NOMO-1 treated with DMSO at 0.1 percent for 48 hours (cell line): Measurements from ENCODE around the gene ANO6.
A peak's percentile ranks its signal among the peaks of the same experiment; 100 is the strongest.
"Not testable (repeated sequence)": the region's sequence is repeated elsewhere in the genome, so short reads cannot be mapped to it uniquely, and the experiment has no call there.

ENCODE experiments used
- DNase-seq: peaks from one replicate; lab custom pipeline; 2025; ENCODE audit not compliant: unreplicated experiment; lab: John Stamatoyannopoulos, UW

Gene ANO6

DNA sequence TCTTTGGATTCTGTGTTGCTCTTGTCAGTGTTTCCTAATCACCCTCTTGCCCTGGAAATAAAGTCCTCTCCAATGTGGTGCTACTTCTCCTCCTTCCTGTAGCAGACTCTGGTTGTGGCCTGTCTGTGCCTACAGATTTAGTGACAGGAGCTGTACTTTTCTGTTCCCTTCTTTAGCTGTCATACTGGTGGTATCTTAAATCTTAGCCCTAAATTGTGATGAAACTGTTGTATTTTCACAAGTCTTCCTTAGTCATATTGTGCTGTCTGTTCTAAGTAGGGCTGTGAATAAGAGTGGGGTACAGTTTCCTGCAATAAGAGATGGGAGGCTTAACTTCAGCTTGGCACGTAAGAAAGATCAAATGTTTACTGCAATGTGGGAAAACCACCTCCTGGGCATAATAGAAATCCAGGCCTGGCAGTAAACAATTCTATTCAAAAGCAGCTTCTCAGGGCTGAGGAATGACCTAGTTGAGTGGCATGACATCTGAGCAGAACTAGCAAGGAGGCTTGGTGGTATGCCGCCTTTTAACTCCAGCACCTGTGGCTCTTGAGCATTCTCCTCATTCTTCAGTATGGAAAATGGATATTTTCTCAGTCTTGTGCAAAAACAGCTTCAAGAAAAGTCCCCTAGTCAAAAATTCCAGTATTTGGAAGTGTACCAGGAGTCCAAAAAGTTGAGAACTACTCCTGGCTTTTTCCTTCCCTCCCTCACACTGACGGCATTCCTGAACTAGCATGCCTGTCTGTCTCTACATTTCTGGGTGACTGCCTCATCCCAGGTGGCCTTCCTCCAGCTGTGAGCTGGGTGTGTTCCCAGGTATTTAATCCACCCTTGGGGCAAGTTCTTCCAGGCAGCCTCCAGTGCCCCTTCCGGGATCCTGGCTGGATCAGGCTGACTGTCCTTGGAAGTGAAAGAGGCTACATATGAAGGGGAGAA lies 19.5 kb downstream of the ANO6 start:
- DNase-seq, result peak; percentile 55

DNA sequence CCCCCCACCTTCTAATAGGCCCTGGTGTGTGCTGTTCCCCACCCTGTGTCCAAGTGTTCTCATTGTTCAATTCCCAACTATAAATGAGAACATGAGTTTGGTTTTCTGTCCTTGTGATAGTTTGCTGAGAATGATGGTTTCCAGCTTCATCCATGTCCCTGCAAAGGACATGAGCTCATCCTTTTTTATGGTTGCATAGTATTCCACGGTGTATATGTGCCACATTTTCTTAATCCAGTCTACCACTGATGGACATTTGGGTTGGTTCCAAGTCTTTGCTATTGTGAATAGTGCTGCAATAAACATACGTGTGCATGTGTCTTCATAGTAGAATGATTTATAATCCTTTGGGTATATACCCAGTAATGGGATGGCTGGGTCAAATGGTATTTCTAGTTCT lies 20.5 kb downstream of the ANO6 start:
- not testable (repeated sequence) for DNase-seq

DNA sequence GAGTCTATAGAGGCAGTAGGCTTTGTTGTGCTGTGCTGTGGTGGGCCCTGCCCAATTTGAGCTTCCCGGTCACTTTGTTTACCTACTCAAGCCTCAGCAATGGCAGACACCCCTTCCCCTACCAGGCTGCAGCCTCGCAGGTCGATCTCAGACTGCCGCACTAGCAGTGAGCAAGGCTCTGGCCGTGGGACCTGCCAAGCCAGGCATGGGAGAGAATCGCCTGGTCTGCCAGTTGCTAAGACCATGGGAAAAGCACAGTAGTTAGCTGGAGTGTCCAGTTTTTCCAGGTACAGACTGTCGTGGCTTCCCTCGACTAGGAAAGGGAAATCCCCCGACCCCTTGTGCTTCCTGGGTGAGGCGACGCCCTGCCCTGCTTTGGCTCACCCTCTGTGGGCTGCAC lies 26.3 kb downstream of the ANO6 start:
- DNase-seq, result no peak

DNA sequence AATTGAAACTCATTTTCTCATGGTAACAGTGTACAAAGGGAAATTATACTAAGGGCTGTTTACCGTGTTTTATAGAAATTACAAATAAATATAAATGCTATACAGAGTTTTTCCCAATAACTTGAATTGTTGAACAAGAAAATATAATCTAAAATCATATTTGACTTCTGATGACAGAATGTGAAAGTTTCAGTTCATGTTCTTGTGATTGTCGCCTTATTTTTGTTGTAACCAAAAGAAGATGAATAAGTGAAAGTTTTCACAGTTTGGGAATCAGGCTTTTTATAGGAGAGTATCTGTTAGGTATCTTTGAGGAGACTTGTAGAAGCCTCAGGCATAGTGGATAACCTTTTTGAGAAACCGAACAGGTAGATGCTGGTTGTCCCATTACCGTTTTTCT lies 28.1 kb downstream of the ANO6 start:
- DNase-seq, result no peak

DNA sequence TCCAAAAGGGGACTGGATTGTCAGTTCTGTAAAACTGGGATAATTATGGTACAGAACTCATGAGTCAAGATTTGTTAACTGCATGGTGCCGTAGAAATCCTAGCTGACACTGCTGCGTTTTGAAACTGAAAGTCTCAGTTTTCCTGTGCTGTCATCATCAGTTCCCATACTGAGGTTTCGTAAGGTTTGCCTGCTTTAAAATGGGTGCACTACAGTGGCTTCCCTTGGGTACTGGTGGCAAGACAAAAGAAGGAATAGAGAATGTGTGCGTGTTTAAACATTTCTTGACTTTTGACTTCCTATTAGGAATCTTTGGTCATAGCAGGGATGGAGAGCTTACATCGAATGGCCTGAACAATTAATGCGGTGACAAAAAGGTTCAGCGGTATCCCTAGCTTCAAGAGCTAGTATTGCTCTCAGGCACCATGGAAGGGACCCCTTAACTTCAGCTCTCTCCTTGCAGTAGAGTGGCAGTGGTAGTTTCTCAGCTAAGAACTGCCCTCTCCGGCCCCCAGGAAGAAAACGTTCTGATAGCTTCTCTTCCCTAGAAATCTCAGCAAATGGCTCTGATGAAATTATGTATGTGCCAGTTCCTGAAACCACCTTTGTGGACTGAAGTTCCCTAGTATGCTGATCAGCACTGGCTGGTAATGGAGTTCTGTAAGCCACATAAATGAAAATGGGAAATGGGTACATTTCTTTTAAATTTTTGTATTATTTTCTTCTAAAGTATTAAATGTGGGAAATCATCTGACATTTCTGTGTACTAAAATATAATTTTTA lies 28.9 kb downstream of the ANO6 start:
- peak; percentile 82 for DNase-seq

DNA sequence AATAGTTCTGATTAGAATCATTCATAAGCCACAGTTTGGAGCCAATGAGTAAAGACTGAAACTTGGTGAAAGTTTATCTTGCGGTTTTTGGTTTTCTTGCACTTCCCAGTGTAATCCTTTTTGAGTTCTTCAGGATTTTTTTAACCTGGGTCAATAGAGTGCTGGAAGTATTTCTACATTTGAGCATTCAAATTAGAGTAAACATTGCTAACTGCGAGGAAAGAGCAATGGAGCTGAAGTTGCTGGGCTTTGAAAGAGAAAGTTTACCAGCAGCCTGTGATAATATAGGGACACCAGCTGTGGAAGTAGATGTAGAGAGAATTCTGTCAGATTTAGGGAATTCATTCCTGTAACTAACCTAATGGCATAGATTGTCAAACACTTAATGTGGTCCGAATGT lies 30.3 kb downstream of the ANO6 start:
- DNase-seq, result no peak

DNA sequence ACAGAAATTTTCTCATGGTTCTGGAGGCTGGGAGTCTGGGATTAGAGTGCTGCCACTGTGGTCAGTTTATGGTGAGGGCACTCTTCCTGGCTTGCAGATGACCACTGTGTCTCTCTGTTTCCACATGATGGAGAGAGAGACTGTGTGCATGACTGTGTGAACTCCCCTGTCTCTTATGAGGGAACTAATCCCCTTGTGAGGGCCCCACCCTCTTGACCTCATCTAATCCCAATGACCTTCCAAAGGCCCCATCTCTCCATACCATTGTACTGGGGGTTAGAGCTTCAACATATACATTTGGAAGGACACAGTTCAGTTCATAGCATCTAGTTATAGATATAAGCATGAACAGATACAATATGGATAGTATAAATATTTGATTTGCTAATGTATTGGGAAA lies 31.7 kb downstream of the ANO6 start:
- DNase-seq, result no peak

DNA sequence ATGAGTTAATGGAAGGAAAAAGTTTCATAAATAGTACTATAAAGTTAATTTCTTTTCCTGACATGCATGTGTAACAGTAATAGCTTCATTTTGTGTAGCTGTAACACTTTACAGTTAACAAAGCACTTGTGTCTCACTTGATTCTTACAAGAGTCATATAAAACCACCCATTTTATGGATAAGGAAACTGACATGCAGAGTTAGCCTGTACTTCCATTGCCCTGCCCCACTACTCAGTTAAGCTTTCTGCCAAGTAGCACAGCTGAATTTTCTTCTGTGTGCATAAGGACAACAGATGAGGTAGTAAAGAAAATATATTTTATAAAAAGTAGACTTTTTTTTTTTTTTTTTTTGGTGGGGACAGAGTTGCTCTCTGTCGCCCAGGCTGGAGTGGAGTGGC lies 32.2 kb downstream of the ANO6 start:
- DNase-seq, result no peak

DNA sequence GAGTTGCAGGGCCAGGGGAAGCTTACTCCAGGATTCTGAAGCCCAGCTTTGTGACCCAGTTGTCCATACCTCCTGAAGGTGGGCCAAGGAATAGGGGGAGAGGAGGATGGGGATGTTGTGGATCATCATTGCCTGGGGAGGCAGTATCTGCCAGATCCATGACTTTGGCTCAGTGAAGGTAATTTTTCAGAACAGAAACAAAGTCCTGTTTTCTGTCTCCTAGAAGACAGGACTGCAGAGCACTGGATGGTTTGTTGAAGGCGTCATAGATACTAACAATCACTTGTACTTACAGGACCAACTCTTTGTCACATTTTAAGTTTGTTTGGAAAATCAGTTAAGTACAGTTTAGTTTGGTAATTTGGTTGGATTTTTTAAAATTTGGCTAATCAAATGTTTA lies 38.4 kb downstream of the ANO6 start:
- no peak for DNase-seq

DNA sequence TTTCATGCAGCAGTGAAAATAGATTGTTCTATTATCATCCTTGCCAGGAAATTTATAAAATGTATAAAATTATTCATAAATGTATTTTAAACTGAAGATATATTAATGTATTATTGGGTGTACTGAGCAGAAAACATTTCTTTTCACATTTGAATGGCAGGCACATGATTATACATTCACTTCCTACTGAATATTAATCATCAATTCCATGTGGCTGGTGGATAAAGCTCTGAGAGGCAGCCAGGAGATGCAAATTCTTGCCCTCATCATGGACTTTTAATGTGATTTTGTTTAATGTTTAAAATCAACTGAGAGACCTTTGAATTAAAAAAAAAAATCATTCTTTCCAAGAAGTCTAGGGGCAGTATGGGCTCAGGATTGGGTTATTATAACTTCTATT lies 40.8 kb downstream of the ANO6 start:
- DNase-seq, result no peak

DNA sequence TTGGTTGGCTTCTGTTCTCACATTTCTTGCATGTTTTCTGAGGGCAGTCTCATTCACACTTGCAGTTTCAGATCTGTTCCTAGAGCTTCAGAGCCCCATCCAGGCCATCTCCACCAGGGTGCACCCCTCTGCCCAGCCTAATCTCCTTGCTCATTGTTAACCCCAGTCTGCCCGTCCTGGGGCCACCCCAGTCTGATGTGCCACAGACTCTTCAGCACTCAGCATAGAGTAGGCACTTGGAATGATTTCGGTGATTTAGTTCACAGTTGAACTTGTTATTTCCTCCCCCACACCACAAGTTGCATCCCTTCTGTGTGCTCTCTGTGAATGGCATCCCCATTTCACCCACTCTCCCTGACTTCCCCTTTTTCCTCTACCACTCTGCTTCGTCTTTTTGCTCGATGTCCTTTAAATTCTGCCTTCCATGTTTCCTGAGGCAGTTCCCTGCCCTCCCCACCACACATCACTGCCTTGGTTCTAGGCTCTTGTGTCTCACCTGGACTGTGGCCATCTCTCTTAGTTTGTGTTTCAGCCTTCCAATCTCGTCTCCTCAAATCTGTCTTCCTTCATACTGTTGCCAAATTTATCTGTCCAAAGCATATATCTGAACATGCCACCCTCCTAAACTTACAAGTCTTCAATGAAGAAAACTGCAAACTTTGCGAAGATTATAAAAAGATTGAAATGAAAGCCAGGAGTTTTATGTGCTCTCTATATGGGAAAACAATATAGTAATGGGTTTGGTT lies 41.5 kb downstream of the ANO6 start:
- peak; percentile 76 for DNase-seq

DNA sequence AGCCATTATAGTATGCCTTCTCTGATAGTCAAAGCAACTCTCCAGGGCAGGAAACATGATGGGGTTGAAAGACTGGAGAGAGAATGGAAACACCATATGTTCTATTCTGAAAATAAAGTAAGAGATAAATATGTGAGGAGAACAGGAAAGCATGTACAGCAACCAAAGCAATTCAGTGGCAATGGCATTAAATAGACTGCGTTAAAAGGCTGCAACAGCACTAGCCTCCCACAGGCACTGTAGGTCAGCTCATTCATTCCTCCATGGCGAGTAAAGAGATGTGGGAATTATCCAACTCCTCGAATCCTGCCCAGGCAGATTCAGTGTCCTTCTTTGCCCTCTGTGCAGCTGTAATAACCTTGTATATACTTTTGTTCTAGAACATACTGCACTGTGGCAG lies 43.8 kb downstream of the ANO6 start:
- no peak for DNase-seq

DNA sequence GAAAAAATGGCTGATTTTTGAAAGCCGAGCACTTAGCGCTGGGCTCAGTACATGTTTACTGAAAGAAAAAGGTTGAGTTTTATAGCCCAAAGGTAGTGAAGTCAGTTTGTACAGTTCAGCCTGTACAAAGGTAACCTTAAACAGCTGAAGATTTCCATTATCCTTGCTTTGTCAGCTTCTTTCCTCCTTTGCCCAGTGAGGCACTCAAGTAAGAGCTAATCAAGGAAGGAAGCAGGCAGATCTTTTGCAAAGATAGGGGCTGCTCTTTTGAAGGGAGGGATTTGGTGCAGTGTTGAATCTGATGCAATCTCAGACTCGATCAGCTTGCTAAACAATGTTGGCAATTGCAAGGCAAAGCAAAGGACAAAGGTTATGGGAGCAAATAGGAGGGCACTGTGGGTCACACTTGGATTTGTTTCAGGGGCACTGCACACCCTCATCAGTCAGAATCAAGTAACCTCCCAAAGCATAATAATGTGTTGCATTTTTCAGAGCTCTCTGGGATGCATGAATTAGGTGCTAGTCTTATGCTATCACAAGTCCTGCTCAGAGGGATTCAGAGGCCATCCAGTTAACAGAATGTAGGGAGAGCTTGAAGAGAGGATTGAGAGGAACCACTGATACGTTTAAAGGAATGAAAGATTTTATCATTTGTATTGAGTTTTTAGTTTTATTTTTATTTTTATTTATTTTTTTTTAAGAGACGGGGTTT lies 44.4 kb downstream of the ANO6 start:
- peak; percentile 12 for DNase-seq

DNA sequence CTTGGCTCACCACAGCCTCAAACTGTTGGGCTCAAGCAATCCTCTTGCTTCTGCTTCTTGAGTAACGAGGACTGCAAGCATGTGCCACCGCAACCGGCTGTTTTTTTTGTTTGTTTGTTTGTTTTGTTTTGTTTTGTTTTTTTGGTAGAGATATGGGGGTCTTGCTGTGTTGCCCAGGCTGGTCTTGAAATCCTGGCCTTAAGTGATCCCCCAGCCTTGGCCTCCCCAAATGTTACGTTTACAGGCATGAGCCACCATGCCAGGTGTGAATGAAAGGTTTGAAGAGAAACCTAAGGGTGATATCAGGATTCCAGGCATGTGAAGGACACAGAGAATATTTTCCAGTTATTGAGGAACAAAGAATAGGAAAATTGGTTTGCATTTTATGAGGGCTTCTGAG lies 45.0 kb downstream of the ANO6 start:
- DNase-seq, result no peak

DNA sequence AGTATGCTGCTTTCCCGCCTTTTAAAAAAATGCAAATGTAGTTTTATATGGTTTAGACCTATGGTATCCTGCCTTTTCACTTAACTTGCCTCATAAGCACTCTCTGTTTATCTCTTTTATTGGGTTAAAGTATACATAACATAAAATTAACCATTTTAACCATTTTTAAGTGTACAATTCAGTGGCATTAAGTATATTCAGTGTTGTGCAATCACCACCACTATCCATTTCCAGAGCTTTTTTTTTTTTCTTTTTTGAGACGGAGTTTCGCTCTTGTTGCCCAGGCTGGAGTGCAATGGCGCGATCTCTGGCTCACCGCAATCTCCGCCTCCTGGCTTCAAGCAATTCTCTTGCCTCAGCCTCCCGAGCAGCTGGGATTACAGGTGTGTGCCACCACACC lies 46.3 kb downstream of the ANO6 start:
- not testable (repeated sequence) for DNase-seq

DNA sequence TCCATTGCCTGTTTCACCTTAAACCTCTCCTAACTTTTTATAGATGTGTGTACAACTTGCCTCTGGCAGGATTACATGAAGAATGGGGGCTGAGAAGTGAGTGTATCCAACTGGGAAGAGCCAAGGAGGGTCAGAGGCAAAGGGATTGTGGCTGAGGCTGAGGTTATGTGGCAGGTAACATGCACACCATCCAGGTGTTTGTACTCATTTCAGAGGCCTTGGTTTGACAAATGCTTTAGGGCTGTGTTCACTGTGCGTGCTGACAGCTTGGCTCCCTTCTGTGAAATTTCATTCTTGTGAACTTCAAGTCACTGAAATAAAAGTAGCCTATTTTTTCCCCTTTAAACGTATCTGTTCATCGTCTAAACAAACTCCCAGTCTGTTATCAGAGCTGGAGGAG lies 47.7 kb downstream of the ANO6 start:
- DNase-seq, result no peak

DNA sequence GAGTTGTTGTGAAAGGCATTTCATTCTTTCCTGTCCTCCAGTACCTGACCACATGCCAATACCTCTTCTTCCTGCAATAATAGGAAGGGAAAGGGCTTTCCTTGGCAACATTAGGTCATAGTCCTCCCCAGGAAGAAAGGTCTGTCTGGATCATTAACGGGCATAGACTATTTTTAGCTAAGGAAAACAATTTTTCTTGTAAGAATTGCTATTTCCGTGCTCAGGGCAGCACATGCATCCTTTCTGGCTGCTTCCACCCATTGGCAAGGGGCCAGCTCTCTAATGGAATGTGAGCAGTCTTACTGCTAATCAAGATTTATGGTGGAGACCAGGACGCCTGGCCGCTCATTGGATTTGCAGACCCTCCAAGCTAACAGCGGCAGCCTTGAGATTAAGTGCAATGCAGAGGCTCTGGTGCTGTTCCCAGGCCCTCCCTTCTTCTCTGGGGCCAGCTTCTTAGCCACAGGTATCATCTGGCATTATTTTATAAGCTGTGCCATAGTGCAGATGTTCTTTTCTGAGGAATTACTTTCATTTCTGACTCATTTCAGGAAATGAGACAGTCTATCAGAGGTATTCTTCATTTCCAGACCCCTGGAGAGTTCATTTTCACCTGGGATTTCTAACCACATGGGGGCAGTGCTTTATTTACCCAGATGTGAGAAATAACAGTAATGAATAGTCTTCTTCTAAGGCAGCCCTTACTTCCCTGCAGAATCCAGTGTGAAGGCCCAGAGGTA lies 52.9 kb downstream of the ANO6 start:
- DNase-seq, result no peak

DNA sequence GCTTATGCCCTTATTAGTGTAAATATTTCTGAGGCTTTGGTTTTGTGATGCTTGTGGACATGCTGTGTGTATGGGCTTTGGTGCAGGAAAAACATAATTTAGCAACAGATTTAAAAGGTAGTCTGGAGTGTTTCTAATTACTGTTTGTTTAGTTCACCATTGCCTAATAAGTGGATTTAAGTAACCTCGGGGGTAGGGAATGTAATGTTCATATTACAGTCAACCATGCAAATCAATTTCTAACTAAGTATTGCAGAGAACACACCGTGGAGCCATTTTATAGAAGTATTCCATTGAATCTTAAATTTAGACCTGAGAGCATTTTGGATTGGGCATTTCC lies 53.5 kb downstream of the ANO6 start:
- DNase-seq, result no peak

DNA sequence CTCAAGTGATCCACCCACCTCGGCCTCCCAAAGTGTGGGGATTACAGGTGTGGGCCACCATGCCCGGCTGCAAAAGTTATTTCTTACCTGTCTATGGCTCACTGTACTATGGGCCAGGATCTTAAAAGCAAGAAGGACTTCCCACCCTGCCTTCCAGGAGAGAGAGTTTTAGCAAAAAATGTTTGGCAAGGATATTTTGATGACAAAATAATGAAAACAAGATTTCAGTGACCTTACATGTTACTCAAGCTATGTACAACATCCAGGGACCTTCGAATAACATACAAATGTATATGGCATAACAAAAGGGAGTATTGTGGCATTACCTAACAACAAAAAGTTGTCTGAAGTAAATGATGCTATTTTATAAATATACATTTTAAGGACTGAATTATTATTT lies 55.1 kb downstream of the ANO6 start:
- DNase-seq, result no peak

DNA sequence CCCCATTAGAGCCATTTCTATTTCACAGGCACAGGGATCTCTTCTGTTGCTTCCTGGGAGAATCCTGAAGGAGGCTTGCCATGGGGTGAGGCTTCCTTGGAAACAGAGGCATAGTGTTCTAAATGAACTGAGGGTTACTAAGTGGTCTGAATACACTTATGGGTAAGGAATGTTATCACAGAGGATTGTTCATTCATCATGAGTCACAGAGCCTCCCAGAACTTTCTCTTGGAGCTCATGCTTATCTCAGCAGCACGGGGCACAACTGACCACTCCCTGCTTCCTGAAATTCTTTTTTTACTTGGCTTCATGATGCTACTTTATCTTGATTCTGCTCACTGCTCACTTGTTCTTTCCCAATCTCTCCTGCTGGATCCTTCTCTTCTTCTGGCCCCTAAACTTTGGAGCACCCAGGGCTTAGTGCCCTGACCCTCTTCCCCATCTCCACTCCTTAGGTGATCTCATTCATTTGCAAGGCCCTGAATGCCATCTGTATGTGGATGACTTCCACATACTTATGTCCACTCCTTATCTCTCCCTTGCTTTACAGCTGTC lies 57.9 kb downstream of the ANO6 start:
- no peak for DNase-seq
